Common myeloid progenitor, CD34-positive (primary cell): Measurements from ENCODE around the gene SULF2.

Source experiments
- CTCF ChIA-PET: fragments of 350-600 bp; sonication (Branson Sonifier 250); formaldehyde crosslinking; loops from one replicate; lab custom pipeline; 2021; ENCODE audit warnings: antibody characterized with exemption; lab: Charles Lee
- POLR2A ChIA-PET: fragments of 350-600 bp; sonication (Branson Sonifier 250); formaldehyde crosslinking; loops from one replicate; lab custom pipeline; 2021; ENCODE audit warnings: antibody characterized with exemption; lab: Charles Lee
- DNase-seq, 3 donors: peaks; one replicate each; pipeline versions ENCODE4 v3.0.0 to v3.0.0-alpha.2; 2013
- H3K27ac ChIP-seq, 2 experiments: 1 replicate in 1 of 2; 2 replicates in 1 of 2; pipeline ENCODE4 v1.7.0; 2013; ENCODE audit warnings: inconsistent platforms in 2 of 2, low read length in 2 of 2, mild to moderate bottlenecking in 2 of 2, low read depth in 1 of 2, moderate library complexity in 1 of 2; ENCODE audit not compliant: severe bottlenecking in 2 of 2, insufficient read depth in 1 of 2, poor library complexity in 1 of 2
- H3K27me3 ChIP-seq, 5 experiments: replicated peaks in 2 of 5; 1 replicate in 3 of 5; 2 replicates in 2 of 5; pipeline versions ENCODE4 v1.6.1 to v1.7.0; 2013; ENCODE audit warnings: low read length in 4 of 5, mild to moderate bottlenecking in 2 of 5, moderate library complexity in 2 of 5, inconsistent platforms in 1 of 5; ENCODE audit not compliant: insufficient read depth in 5 of 5, control insufficient read depth in 4 of 5
- H3K36me3 ChIP-seq, 4 experiments: 1 replicate in 2 of 4; 2 replicates in 2 of 4; pipeline versions ENCODE4 v1.6.1 to v1.7.0; 2013; ENCODE audit warnings: low read length in 3 of 4, control low read depth in 1 of 4, mild to moderate bottlenecking in 1 of 4; ENCODE audit not compliant: control insufficient read depth in 4 of 4, insufficient read depth in 4 of 4
- H3K4me1 ChIP-seq, 4 experiments: 1 replicate in 3 of 4; 2 replicates in 1 of 4; pipeline versions ENCODE4 v1.6.1 to v1.7.1; 2013; ENCODE audit warnings: low read length in 3 of 4, mild to moderate bottlenecking in 3 of 4, control low read depth in 1 of 4, inconsistent platforms in 1 of 4, moderate library complexity in 1 of 4; ENCODE audit not compliant: control insufficient read depth in 4 of 4, insufficient read depth in 4 of 4; ENCODE audit errors: control extremely low read depth in 1 of 4
- H3K4me3 ChIP-seq, 7 experiments: 1 replicate in 4 of 7; 2 replicates in 3 of 7; pipeline versions ENCODE4 v1.5.1 to v1.7.0; 2013; ENCODE audit warnings: mild to moderate bottlenecking in 7 of 7, low read length in 6 of 7, moderate library complexity in 6 of 7, inconsistent platforms in 2 of 7, low read depth in 2 of 7, control low read depth in 1 of 7; ENCODE audit not compliant: insufficient read depth in 4 of 7, control insufficient read depth in 1 of 7; ENCODE audit errors: extremely low read depth in 1 of 7
- H3K9me3 ChIP-seq, 5 experiments: 1 replicate in 4 of 5; 2 replicates in 1 of 5; pipeline versions ENCODE4 v1.6.1 to v1.7.1; 2013; ENCODE audit warnings: low read length in 4 of 5, mild to moderate bottlenecking in 2 of 5, inconsistent platforms in 1 of 5, low read depth in 1 of 5, moderate library complexity in 1 of 5; ENCODE audit not compliant: control insufficient read depth in 4 of 5, insufficient read depth in 2 of 5; ENCODE audit errors: control extremely low read depth in 1 of 5
- WGBS: methylation state at CpG from one replicate; pipeline ENCODE4 v1.1.5; 2013; ENCODE audit not compliant: insufficient coverage; 5-methylcytosine and 5-hydroxymethylcytosine counted together

The SULF2 gene

DNA sequence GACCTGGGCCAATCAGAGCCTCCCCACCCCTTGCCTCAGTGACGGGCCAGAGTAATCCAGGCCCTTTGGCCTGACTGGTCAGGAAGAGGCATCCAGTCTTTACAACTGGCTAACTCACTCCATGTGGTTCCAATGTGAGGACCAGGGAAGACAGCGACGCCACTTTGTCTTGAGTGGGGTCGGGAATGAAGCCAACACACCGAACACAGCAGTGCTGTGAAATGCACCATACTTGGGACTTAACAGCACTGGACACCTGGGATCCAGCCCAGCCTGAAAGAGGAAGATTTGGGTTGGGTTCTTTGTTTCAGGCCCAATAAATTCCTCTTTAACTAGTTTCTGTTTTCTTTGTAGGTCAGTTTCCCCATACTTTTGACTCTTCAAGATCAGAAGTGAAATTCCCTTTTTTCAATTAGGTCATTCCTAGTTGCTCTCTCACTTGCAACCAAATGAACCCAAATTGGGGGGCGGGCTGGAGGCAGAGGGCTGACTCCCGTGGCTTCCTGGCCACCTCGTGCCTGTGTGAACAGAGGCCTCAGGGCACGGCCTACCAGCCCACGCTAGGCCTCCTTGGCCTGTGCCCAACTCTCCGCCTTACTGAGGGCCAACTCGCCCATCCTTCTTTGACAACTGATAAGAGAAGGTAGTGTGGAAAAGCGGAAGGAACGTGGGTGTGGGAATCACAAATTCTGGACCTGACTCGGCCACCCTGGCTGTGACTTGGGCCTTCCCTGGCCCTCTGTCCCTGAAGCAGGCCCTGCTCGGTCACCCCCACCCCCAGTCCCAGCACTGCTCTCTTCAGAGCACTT lies 17.1 kb downstream of the SULF2 start:
- Histone ChIP-seq H3K27ac (no peak overlapping the region), H3K36me3 (no peaks in the 10 kb centered on the region), H3K9me3 (peaks cover 0 to 5% (median 2%) of the 10 kb centered on the region in 5 experiments), H3K27me3 (no peaks in the 10 kb centered on the region), H3K4me1 (peaks cover 0 to 21% (median 5%) of the 10 kb centered on the region in 4 experiments), H3K4me3 (no peak overlapping the region)
- POLR2A ChIA-PET = no interaction called here
- 95% methylated on average over 9 of the region's 16 CpGs for WGBS
- CTCF ChIA-PET = no interaction called here
- DNase-seq = no peak

- Histone ChIP-seq H3K36me3 (no peaks in the 10 kb centered on the region), H3K27ac (no peak overlapping the region), H3K9me3 (peaks cover 0 to 5% (median 2%) of the 10 kb centered on the region in 5 experiments), H3K4me3 (no peak overlapping the region), H3K27me3 (peaks cover 0 to 2% (median 0%) of the 10 kb centered on the region in 5 experiments), H3K4me1 (peaks cover 0 to 15% (median 5%) of the 10 kb centered on the region in 4 experiments)
- POLR2A ChIA-PET = no interaction called here
- CTCF ChIA-PET = interaction anchor here (1.5 kb wide), 1 partner anchor 9 kb away, joined by 4 read pairs; no protein-coding TSS in a partner anchor
- WGBS = 84% methylated on average over 3 of the region's 4 CpGs
- DNase-seq = peak in 2 of 3 donors; percentile 7 to 25
Observed at GRCh38 chr20:47765691-47766594, 19.3 kb downstream of the SULF2 start.

GRCh38 chr20:47765271-47765670 lies 20.0 kb downstream of the SULF2 start:
- CTCF ChIA-PET = no interaction called here
- Histone ChIP-seq H3K4me3 (no peak overlapping the region), H3K4me1 (peaks cover 0 to 13% (median 5%) of the 10 kb centered on the region in 4 experiments), H3K27me3 (peaks cover 0 to 2% (median 0%) of the 10 kb centered on the region in 5 experiments), H3K27ac (no peak overlapping the region), H3K36me3 (no peaks in the 10 kb centered on the region), H3K9me3 (peaks cover 0 to under 1% (median 0%) of the 10 kb centered on the region in 5 experiments)
- no peak for DNase-seq
- POLR2A ChIA-PET = no interaction called here
- 14% methylated on average over 2 of the region's 7 CpGs for WGBS

- H3K27ac ChIP-seq = no peak overlapping the region
- ChIA-PET POLR2A (no interaction called here), CTCF (no interaction called here)
- peaks cover 0 to 13% (median 5%) of the 10 kb centered on the region in 4 experiments for H3K4me1 ChIP-seq
- WGBS = 87% methylated on average over 3 of the region's 8 CpGs
- peaks cover 0 to 7% (median 2%) of the 10 kb centered on the region in 5 experiments for H3K27me3 ChIP-seq
- DNase-seq = peak in 1 of 3 donors; percentile 16
- H3K9me3 ChIP-seq = no peaks in the 10 kb centered on the region
- no peak overlapping the region for H3K4me3 ChIP-seq
- H3K36me3 ChIP-seq = no peaks in the 10 kb centered on the region
Observed at GRCh38 chr20:47764154-47764733, 21.0 kb downstream of the SULF2 start.

- Histone ChIP-seq H3K36me3 (no peaks in the 10 kb centered on the region), H3K9me3 (no peaks in the 10 kb centered on the region), H3K4me1 (peaks cover 0 to 11% (median 5%) of the 10 kb centered on the region in 4 experiments), H3K27me3 (peaks cover 0 to 7% (median 2%) of the 10 kb centered on the region in 5 experiments), H3K27ac (no peak overlapping the region), H3K4me3 (no peak overlapping the region)
- WGBS = 79% methylated on average over 11 of the region's 13 CpGs
- POLR2A ChIA-PET = no interaction called here
- CTCF ChIA-PET = no interaction called here
- no peak for DNase-seq
Observed at GRCh38 chr20:47762699-47763268, 22.5 kb downstream of the SULF2 start.

DNA sequence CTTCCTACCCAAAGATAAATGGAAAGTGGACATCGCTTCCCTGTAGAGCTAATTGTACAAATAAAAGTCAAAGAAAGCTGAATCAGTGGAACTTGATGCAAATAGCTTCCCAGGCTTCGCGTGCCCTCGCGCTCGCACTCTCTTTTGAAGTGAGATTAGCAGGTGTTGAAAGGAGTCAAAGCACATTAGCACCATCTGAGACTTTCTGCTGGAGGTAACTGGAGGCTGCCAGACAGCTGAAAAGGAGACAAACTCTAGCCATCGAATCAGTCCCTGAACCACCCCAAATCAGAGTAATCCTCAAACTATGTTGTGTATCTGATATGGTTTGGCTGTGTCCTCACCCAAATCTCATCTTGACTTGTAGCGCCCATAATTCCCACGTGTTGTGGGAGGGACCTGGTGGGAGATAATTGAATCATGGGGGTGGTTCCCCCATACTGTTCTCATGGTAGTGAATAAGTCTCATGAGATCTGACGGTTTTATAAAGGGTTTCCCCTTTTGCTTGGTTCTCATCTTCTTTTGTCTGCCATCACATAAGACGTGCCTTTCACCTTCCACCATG lies 23.7 kb downstream of the SULF2 start:
- Histone ChIP-seq H3K9me3 (no peaks in the 10 kb centered on the region), H3K27ac (no peak overlapping the region), H3K4me3 (no peak overlapping the region), H3K36me3 (no peaks in the 10 kb centered on the region), H3K4me1 (peaks cover 0 to 11% (median 5%) of the 10 kb centered on the region in 4 experiments), H3K27me3 (peaks cover 0 to 13% (median 2%) of the 10 kb centered on the region in 5 experiments)
- no peak for DNase-seq
- CTCF ChIA-PET = no interaction called here
- 91% methylated on average over 11 of the region's 11 CpGs for WGBS
- POLR2A ChIA-PET = no interaction called here
